Smooth muscle cell (in vitro differentiated cells): ENCODE data around the gene NPAS2. TPM values are rescaled to one million over a fixed set of nuclear protein-coding genes. Genes with fewer than 3 reads are reported as not detected.

ENCODE experiments used
- DNase-seq: peaks from one replicate; lab custom pipeline; 2025; ENCODE audit not compliant: unreplicated experiment; lab: John Stamatoyannopoulos, UW
- H2AFZ ChIP-seq: fragments of 200-600 bp; sonication (generic); 2 replicates; pipeline ENCODE4 v1.6.0; 2016; ENCODE audit warnings: antibody characterized with exemption, low read depth, mild to moderate bottlenecking
- H3F3A ChIP-seq: fragments of 200-600 bp; sonication (generic); 2 replicates; pipeline ENCODE4 v1.6.0; 2017; ENCODE audit warnings: antibody characterized with exemption, low read depth
- H3K27ac ChIP-seq: fragments of 200-600 bp; sonication (generic); 2 replicates; pipeline ENCODE4 v1.5.1; 2016; ENCODE audit warnings: low read depth, mild to moderate bottlenecking
- H3K27me3 ChIP-seq: fragments of 200-600 bp; sonication (generic); 2 replicates; pipeline ENCODE4 v1.6.1; 2016; ENCODE audit warnings: low read depth, mild to moderate bottlenecking
- H3K36me3 ChIP-seq: fragments of 200-600 bp; sonication (generic); 2 replicates; pipeline ENCODE4 v1.5.1; 2016; ENCODE audit warnings: low read depth
- H3K4me1 ChIP-seq: fragments of 200-600 bp; sonication (generic); 2 replicates; pipeline ENCODE4 v1.5.1; 2016; ENCODE audit warnings: low read depth
- H3K4me2 ChIP-seq: fragments of 200-600 bp; sonication (generic); 2 replicates; pipeline ENCODE4 v1.6.0; 2016; ENCODE audit warnings: mild to moderate bottlenecking
- H3K4me3 ChIP-seq: fragments of 200-600 bp; sonication (generic); 2 replicates; pipeline ENCODE4 v1.5.1; 2016; ENCODE audit warnings: mild to moderate bottlenecking
- H3K79me2 ChIP-seq: fragments of 200-600 bp; sonication (generic); 2 replicates; pipeline ENCODE4 v1.6.0; 2016; ENCODE audit warnings: low read depth, mild to moderate bottlenecking
- H3K9ac ChIP-seq: fragments of 200-600 bp; sonication (generic); 2 replicates; pipeline ENCODE4 v1.6.0; 2016; ENCODE audit warnings: low read depth
- H3K9me3 ChIP-seq: fragments of 200-600 bp; sonication (generic); replicated peaks from 2 replicates; pipeline ENCODE4 v1.5.1; 2016; ENCODE audit warnings: low read depth
- H4K20me1 ChIP-seq: fragments of 200-600 bp; sonication (generic); 2 replicates; pipeline ENCODE4 v1.6.0; 2016; ENCODE audit warnings: low read depth
- WGBS: methylation state at CpG from one replicate; pipeline ENCODE4 v1.1.7; 2016; ENCODE audit warnings: low lambda C conversion rate; 5-methylcytosine and 5-hydroxymethylcytosine counted together
- polyA plus RNA-seq: library from polyadenylated mRNA; unstranded; fragments of >200 nt; fragmentation: Nextera tagmentation; extraction: Ambion mirVana; gene quantifications from 2 replicates; pipeline ENCODE4 v1.2.1, GENCODE V29; 2016
- total RNA-seq: library from RNA; depleted of rRNA; stranded (reverse); fragments of >200 nt; gene quantifications from 2 replicates; pipeline ENCODE4 v1.2.3, GENCODE V29; 2014
- TF ChIP-seq, protein P1 (sequence below): fragments of 200-600 bp; sonication (generic); IDR thresholded peaks from 2 replicates; pipeline ENCODE4 v1.5.1; 2017; ENCODE audit warnings: borderline replicate concordance, mild to moderate bottlenecking, antibody characterized with exemption; ENCODE audit not compliant: insufficient read depth, poor library complexity, severe bottlenecking

NPAS2 gene
- total and polyA plus RNA-seq, 2 experiments from 2014 or later: 20.2 to 20.7 TPM

DNA sequence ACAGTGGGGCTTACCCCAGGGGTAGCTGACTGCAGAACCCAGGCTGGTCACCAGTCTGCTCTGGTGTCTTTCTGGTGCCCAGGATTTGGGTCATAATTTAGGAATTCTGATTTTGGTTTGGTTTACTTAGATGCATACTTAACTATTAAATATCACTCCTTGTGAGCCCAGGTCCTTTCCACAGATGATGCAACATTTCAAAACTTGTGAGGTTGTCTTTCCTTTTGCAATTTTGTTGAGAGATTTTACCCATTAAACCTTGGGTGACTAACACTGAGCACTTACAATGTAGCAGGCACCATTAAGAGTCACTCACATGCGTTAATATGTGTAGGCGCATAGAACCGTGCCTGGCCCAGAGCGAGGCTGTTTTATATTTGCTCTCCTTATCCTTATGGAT lies 120.3 kb downstream of the NPAS2 start:
- Histone ChIP-seq H3K9ac (no peak overlapping the region), H2AFZ (no peak overlapping the region), H3K27me3 (no peaks in the 10 kb centered on the region), H3K79me2 (no peaks in the 10 kb centered on the region), H4K20me1 (no peaks in the 10 kb centered on the region), H3K4me3 (no peak overlapping the region), H3F3A (no peaks in the 10 kb centered on the region), H3K4me2 (no peak overlapping the region), H3K9me3 (no peaks in the 10 kb centered on the region), H3K4me1 (no peaks in the 10 kb centered on the region), H3K36me3 (no peaks in the 10 kb centered on the region), H3K27ac (no peak overlapping the region)
- TF ChIP-seq, protein P1, sequence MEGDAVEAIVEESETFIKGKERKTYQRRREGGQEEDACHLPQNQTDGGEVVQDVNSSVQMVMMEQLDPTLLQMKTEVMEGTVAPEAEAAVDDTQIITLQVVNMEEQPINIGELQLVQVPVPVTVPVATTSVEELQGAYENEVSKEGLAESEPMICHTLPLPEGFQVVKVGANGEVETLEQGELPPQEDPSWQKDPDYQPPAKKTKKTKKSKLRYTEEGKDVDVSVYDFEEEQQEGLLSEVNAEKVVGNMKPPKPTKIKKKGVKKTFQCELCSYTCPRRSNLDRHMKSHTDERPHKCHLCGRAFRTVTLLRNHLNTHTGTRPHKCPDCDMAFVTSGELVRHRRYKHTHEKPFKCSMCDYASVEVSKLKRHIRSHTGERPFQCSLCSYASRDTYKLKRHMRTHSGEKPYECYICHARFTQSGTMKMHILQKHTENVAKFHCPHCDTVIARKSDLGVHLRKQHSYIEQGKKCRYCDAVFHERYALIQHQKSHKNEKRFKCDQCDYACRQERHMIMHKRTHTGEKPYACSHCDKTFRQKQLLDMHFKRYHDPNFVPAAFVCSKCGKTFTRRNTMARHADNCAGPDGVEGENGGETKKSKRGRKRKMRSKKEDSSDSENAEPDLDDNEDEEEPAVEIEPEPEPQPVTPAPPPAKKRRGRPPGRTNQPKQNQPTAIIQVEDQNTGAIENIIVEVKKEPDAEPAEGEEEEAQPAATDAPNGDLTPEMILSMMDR: no peak
- DNase-seq: no peak
- WGBS: 91% methylated on average over 4 of the region's 4 CpGs

- no peaks in the 10 kb centered on the region for H3K36me3 ChIP-seq
- H3K9ac ChIP-seq: no peak overlapping the region
- no peaks in the 10 kb centered on the region for H3F3A ChIP-seq
- TF ChIP-seq, protein P1: no peak
- no peaks in the 10 kb centered on the region for H3K9me3 ChIP-seq
- no peaks in the 10 kb centered on the region for H3K79me2 ChIP-seq
- no peak overlapping the region for H3K4me3 ChIP-seq
- no peak overlapping the region for H3K4me2 ChIP-seq
- WGBS: 95% methylated on average over 14 of the region's 14 CpGs
- no peaks in the 10 kb centered on the region for H3K27me3 ChIP-seq
- H3K27ac ChIP-seq: no peak overlapping the region
- H2AFZ ChIP-seq: no peak overlapping the region
- H3K4me1 ChIP-seq: no peaks in the 10 kb centered on the region
- H4K20me1 ChIP-seq: no peaks in the 10 kb centered on the region
- DNase-seq: no peak
Observed at GRCh38 chr2:100940766-100941645, 121.1 kb downstream of the NPAS2 start.

DNA sequence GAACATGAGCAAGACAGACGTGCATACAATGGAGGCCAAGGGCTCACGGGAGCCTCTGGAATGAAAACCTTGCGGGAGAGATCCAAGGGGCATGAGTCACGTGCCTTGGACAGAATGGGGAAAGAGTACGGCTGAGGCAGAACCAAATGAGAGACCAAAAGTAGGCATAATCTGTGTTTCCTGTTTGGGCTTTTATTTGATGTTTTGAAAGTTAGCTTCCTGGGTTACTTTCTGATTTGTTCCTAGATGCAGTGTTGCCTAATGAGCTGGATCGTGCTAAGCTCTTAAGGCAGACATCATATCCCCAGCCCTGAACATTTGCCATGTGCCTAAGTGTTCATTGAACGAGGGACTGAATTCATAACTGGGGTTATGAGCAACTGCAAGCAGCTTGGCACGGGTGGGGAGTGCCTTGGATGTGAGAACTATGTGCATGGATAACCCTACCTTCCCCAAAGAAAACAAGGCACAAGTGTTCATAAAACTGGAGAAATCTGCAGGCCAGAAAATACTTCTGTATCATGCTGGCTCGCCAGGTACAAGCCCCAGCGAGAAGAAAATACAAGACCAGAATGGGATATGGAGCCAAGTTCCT lies 121.8 kb downstream of the NPAS2 start:
- TF ChIP-seq, protein P1: no peak
- no peak overlapping the region for H3K4me2 ChIP-seq
- H2AFZ ChIP-seq: no peak overlapping the region
- H4K20me1 ChIP-seq: no peaks in the 10 kb centered on the region
- H3K79me2 ChIP-seq: no peaks in the 10 kb centered on the region
- no peak overlapping the region for H3K9ac ChIP-seq
- DNase-seq: no peak
- no peaks in the 10 kb centered on the region for H3K9me3 ChIP-seq
- WGBS: 60% methylated on average over 10 of the region's 10 CpGs
- H3F3A ChIP-seq: no peaks in the 10 kb centered on the region
- no peaks in the 10 kb centered on the region for H3K27me3 ChIP-seq
- H3K36me3 ChIP-seq: no peaks in the 10 kb centered on the region
- no peaks in the 10 kb centered on the region for H3K4me1 ChIP-seq
- H3K27ac ChIP-seq: no peak overlapping the region
- no peak overlapping the region for H3K4me3 ChIP-seq
